HepG2 (cell line): ENCODE data around the gene OBP2A. TPM values are rescaled to one million over a fixed set of nuclear protein-coding genes. Genes with fewer than 3 reads are reported as not detected.

ENCODE experiments used
- ETV6 ChIP-seq: sonication (generic); formaldehyde crosslinking; conservative IDR thresholded peaks from 2 replicates; pipeline ENCODE4 v1.4.0; 2020; ENCODE audit warnings: missing genetic modification reagents
- FOXC1 ChIP-seq: sonication (generic); formaldehyde crosslinking; IDR thresholded peaks from 2 replicates; pipeline ENCODE4 v1.8.0; 2022; ENCODE audit warnings: mild to moderate bottlenecking, missing genetic modification reagents, borderline replicate concordance
- HIC2 ChIP-seq: sonication (generic); formaldehyde crosslinking; IDR thresholded peaks from 2 replicates; pipeline ENCODE4 v1.9.0; 2022; ENCODE audit warnings: low read depth, missing genetic modification reagents
- HOXA5 ChIP-seq: sonication (generic); formaldehyde crosslinking; IDR thresholded peaks from 2 replicates; pipeline ENCODE4 v1.4.0; 2020; ENCODE audit warnings: missing genetic modification reagents
- MAFG ChIP-seq: sonication (generic); formaldehyde crosslinking; IDR thresholded peaks from 2 replicates; pipeline ENCODE4 v1.5.1; 2020; ENCODE audit warnings: mild to moderate bottlenecking, missing genetic modification reagents
- MLXIP ChIP-seq: sonication (generic); formaldehyde crosslinking; IDR thresholded peaks from 2 replicates; pipeline ENCODE4 v1.9.0; 2021; ENCODE audit warnings: missing genetic modification reagents, borderline replicate concordance
- MTERF4 ChIP-seq: sonication (generic); formaldehyde crosslinking; IDR thresholded peaks from 2 replicates; pipeline ENCODE4 v1.8.0; 2023; ENCODE audit warnings: mild to moderate bottlenecking, missing genetic modification reagents
- RELA ChIP-seq: sonication (generic); formaldehyde crosslinking; IDR thresholded peaks from 2 replicates; pipeline ENCODE4 v1.4.0; 2020; ENCODE audit warnings: missing genetic modification reagents
- SALL1 ChIP-seq: sonication (generic); formaldehyde crosslinking; IDR thresholded peaks from 2 replicates; pipeline ENCODE4 v1.8.0; 2022; ENCODE audit warnings: mild to moderate bottlenecking, missing genetic modification reagents
- TBX2 ChIP-seq: sonication (generic); formaldehyde crosslinking; IDR thresholded peaks from 2 replicates; pipeline ENCODE4 v1.5.0; 2020; ENCODE audit warnings: missing genetic modification reagents, mild to moderate bottlenecking, borderline replicate concordance
- ZBTB8A ChIP-seq: sonication (generic); formaldehyde crosslinking; IDR thresholded peaks from 2 replicates; pipeline ENCODE4 v1.4.0; 2020; ENCODE audit warnings: mild to moderate bottlenecking, low read depth, missing genetic modification reagents, borderline replicate concordance
- ZMAT5 ChIP-seq: sonication (generic); formaldehyde crosslinking; IDR thresholded peaks from 2 replicates; pipeline ENCODE4 v1.5.0; 2020; ENCODE audit warnings: mild to moderate bottlenecking, low read depth, missing genetic modification reagents, borderline replicate concordance
- ZNF124 ChIP-seq: sonication (generic); formaldehyde crosslinking; IDR thresholded peaks from 2 replicates; pipeline ENCODE4 v1.4.0; 2020; ENCODE audit warnings: missing genetic modification reagents
- ZNF275 ChIP-seq: sonication (generic); formaldehyde crosslinking; IDR thresholded peaks from 2 replicates; pipeline ENCODE4 v1.8.0; 2022; ENCODE audit warnings: missing genetic modification reagents, mild to moderate bottlenecking, inconsistent platforms, borderline replicate concordance
- ZNF362 ChIP-seq: sonication (generic); formaldehyde crosslinking; IDR thresholded peaks from 2 replicates; pipeline ENCODE4 v1.4.0; 2020; ENCODE audit warnings: missing genetic modification reagents, mild to moderate bottlenecking, borderline replicate concordance
- ZNF414 ChIP-seq: sonication (generic); formaldehyde crosslinking; IDR thresholded peaks from 2 replicates; pipeline ENCODE4 v1.5.0; 2020; ENCODE audit warnings: missing genetic modification reagents
- ZNF431 ChIP-seq: sonication (generic); formaldehyde crosslinking; IDR thresholded peaks from 2 replicates; pipeline ENCODE4 v1.9.0; 2022; ENCODE audit warnings: missing genetic modification reagents, low read depth, mild to moderate bottlenecking, borderline replicate concordance
- ZNF660 ChIP-seq: sonication (generic); formaldehyde crosslinking; IDR thresholded peaks from 2 replicates; pipeline ENCODE4 v1.5.1; 2020; ENCODE audit warnings: mild to moderate bottlenecking, low read depth, missing genetic modification reagents, borderline replicate concordance
- polyA plus RNA-seq, 8 experiments: library from polyadenylated mRNA; depleted of rRNA in 3 of 8; stranded (reverse) in 7 of 8; unstranded in 1 of 8; fragments of >200 nt; fragmentation: Illumina TruSeq in 4 of 8; extraction: Trizol in 4 of 8; gene quantifications; 2 replicates each; pipeline versions ENCODE4 v1.2.1 to v1.2.3, GENCODE V29; 2011 to 2016; ENCODE audit warnings: low read depth in 4 of 8, missing spikeins in 1 of 8, mixed read lengths in 1 of 8; ENCODE audit not compliant: insufficient read depth in 1 of 8
- total RNA-seq, 5 experiments: library from RNA; depleted of rRNA; stranded (reverse); fragments of >200 nt; fragmentation: Illumina TruSeq; extraction: Trizol; gene quantifications; 2 replicates each; pipeline ENCODE4 v1.2.3, GENCODE V29; 2016; ENCODE audit warnings: low read depth in 1 of 5

The OBP2A gene
- total and polyA plus RNA-seq, 2 of the 13 experiments (the other 11 are each of a cell fraction or from before 2014, with no cell fraction given) = 0.32 TPM; not detected in 1

- TF ChIP-seq MLXIP (CRISPR knock-in tag) (no peak), SALL1 (CRISPR knock-in tag) (peak; percentile 47; the same call in 1 of the 2 replicates), ZNF414 (0 out of 2 replicates have a peak, but pooled peaks have one; percentile 20), MAFG (CRISPR knock-in tag) (no peak), ZNF275 (CRISPR knock-in tag) (no peak; the same call in 1 of the 2 replicates), FOXC1 (CRISPR knock-in tag) (no peak), ZMAT5 (CRISPR knock-in tag) (no peak), ZNF124 (no peak), ZNF431 (CRISPR knock-in tag) (no peak), TBX2 (CRISPR knock-in tag) (peak; percentile 7; the same call in 1 of the 2 replicates), ETV6 (no peak), RELA (CRISPR knock-in tag) (no peak), HOXA5 (CRISPR knock-in tag) (no peak), HIC2 (CRISPR knock-in tag) (no peak), ZBTB8A (CRISPR knock-in tag) (no peak), ZNF660 (no peak), MTERF4 (CRISPR knock-in tag) (no peak), ZNF362 (CRISPR knock-in tag) (no peak)
These were observed 46.4 kb upstream of the OBP2A start (continued) for GRCh38 chr9:135499326-135500070.
